Stimulated activated CD8-positive, alpha-beta memory T cell treated with anti-CD3 and anti-CD28 coated beads, Interleukin-12 subunit alpha, Interleukin-12 subunit beta, amount 100 ng/mL, for 1 hour (primary cell): ENCODE results near the gene PMPCA.

Experiments used
- DNase-seq: peaks from one replicate; pipeline ENCODE4 v3.0.0-alpha.2; 2020; ENCODE audit warnings: low read depth

The PMPCA gene

DNA sequence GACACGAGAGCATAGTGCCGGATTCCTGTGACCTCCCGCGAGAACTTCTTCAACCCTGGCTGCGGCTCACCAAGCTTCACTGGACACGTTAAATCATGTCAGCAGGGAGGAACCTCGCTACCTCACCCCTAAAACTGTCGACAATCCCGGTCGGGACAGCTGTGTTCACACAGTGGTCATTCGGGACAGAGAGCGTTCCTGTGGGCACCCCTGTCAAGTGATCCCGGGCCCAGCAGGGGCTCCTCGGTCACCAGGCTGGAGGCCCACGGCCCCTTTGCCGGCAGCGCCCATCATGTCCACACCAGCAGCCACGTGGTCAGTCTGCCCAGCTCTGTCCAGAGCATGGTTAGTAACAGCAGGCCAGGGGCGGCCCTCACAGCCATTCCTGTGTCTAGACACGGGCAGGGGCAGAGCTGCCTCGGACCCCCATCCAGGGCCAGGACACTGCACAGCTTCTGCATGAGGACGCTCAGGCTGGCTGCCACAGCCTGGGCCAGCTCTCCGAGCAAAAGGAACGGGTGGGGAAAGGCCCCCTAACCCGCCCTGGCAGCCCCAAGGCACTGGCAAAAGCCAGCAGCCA lies 25.7 kb downstream of the PMPCA start:
- no peak for DNase-seq

DNA sequence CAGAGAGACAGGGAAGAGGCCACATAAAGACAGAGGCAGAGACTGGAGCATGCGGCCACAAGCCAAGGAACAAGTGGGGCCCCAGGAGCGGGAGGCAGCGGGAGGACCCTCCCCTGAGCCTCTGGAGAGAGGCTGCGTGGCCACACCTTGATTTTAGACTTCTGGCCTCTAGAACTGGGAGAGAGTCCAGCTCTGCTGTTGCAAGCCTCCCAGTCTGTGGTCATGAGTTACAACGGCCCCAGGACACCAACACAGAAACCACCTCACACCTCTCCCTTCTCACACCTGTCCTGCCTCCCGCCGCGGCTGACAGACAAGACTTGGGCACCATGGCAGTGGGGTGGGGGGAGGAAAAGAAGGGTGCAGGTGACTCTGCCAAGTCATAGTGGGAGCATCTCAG lies 27.0 kb downstream of the PMPCA start:
- DNase-seq = no peak

DNA sequence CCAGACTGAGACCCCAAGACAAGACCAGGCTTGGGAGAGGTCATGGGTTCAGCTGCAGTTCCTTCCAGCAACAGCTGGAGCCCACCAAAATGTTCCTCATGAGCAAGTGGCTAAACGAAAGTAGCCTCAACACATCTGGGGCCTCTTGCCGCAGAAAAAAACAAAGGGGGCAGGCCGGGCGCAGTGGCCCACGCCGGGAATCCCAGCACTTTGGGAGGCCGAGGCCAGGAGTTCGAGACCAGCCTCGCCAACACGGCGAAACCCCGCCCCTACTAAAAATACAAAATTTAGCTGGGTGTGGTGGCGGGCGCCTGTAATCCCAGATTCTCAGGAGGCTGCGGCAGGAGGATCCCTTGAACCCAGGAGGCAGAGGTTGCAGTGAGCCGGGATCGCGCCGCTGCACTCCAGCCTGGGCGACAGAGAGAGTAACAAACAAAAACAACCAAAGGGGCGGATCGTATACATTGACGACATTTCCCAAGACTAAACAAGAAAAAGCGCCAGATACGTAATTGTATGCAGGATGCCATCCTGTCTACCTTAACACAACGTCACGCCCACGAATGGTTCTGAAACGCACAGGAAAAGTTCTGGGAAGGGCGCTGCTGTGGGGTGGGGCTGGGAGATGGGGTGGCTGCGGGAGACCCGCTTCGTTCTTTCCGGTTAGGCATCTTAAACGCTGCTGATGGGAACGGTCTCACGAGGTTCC lies 27.5 kb downstream of the PMPCA start:
- no peak for DNase-seq

DNA sequence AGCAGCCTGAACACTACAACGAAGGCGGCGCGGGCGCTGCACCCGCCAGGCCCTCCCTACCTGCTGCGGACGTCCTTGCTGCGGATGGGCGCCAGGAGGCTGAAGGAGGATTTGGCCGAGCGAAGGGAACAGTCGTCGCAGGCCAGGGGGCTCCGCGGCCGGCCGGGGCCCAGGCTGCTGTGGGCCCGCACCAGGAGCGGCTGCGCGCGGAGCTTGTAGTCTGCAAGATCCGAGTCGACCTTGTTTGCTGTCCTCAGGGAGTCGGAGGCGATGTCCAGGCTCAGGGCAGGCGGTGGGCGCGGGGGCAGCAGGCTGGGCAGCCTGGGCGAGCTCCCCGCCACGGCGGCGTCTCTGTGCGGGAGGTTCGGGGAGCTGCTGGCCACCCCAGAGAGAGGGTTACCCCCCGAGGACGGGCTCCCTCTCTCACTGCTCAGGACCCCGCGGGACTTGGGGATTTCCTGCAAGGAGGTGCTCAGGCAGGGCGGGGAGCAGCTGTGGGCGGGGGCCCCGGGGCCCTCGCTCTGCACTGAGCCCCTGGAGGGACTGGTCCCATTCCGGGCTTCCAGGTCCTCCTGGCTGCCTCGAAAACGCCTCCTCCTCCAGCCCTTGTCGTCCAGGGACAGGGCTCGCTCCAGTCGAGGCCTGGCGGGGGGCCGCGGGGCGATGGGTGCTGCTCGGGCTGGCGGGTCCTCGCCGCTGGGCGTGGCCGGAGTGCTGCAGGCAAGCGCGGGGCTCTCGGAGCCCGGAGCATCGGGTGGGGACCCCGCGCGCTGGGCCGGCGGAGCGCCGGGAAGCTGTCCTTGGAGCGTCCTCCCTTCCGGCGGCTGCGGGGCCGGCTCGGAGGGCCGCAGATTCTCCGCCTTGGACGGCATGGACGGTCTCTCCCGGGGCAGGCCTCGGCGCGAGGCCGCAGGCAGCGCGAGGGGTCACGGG lies 28.4 kb downstream of the PMPCA start:
- DNase-seq = peak; percentile 28

DNA sequence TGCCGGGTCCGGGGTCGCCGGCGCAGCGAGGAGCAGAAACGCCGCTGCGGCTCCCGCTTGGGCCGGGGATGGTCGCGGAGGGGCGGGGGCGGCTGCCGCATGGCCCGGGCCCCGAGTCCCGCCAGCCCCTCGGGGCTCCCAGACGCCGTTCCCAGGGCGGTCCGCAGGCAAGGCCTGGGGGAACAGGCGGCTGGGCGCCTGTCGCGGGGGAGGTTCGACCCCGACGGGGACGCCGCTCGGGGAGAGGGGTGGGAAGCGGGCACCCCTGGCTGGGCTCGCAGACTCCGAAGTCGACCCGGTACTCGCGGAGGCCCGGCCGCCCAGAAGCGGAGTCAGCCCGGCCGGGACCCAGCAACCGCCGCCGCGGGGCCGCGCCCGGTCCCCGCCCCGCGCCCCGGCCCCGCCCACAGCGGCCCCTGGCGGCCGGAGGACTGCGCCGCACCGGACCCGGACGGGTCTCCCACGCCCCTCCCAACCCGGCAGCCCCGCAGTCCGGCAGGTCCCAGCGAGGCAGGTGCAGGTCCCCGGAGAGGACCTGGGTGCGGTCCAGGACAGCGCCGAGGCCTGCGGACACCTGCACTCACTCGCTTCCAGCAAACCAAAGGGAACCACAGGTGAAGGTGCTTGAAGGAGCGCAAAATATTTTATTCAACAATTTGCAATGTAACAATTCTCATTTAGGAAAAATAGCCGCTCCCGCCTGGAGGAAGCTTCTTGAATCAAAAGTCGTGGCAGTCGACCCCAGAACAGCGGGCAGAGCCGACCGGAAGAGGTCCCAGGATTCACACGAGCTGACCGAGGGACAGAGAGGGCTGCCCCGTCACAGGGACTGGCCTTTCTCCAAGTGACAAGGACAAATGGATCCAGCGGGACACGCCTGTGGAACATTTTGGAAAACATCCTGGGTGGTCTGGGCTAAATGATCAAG lies 29.3 kb downstream of the PMPCA start, which contains the start of gene INPP5E:
Gene INPP5E, minus strand, starts transcription at position 365 of the 928 bp plus-strand sequence. CDS start 426 bp downstream, outside the sequence.
- peak; percentile 68 for DNase-seq

DNA sequence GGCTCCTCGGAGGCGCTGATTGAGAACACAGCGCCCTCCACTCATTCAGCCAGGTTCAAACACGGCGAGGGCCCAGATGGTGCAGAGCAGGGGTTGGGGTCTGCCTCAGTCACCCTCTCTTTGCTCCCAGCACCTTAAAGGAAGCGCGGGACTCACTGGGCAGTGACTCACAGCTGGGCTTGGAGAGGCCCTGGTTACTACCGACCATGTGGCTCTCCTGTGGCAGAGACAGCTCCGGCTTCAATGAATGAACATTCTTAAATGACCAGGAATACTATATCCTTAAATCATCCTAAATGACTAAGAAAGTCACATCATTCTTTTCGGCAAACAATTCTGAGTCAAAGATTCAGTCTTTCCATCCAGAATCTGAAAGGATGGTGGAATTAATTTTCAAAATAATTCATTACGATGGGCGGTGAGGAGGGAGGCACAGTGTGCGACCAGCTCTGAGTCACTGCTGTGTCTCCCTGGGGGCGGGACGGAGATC lies 30.8 kb downstream of the PMPCA start:
- DNase-seq = no peak

DNA sequence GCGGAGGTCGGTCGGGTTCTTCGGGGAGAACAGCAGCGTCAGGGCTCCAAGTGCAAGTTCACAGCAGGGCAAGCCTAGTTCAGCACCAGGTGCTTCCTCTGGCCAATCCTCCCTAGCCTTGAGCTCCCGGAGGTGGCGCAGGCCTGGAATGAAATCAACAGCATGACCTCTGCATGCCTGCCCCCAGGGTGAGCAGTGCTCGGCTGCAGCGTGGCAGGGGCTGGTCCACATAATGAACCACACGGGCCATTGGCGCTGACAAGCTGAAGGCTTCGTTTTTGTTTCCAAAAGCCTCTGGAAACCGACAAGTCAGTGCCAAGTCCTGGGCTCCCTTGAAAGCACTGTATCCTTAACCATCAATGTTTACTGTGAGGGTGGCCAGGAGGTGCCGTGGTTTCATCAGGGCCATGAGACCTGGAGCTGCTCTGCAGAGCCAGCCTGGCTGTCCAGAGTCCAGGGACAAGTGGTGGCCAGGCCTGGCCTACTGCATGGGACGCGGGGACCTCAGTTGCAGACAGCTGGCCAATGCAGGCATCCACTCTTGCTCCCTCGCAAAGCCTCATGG lies 31.3 kb downstream of the PMPCA start:
- DNase-seq = no peak

DNA sequence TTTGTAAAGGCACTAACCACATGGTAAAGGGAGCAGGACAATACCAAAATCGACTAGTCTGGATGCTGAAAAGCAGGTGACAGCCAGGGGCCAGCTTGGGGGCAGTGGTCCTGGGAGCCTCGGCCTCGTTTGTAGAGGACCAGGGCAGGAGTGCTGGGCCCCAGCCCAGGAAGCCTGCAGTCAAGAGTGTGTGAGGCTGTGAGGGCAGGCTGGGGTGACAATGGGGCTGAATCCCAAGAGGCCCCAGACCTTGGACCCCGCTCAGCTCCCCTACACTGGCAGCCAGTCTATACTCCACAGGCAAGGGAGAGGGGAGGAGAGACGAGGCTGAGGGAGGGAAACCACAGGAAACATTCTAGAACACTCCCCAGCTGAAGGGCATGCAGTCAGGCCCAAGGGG lies 31.8 kb downstream of the PMPCA start:
- DNase-seq = no peak

DNA sequence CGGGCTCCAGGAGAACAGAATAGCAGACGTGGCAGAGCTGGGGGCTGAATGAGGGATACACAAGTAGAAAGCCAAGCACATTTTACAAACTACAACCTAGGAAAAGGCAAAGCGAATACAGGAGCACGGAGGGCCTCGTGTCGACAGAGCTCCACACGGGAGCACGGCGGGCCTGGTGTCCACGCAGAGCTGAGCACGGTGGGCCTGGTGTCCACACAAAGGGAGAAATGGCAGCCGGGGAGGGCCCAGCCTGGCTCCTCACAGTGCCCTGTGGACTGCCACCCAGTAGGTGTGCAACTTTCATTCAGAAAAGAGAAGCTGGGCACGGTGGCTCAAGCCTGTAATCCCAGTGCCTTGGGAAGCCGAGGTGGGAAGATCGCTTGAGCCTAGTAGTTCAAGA lies 32.6 kb downstream of the PMPCA start:
- DNase-seq = no peak

DNA sequence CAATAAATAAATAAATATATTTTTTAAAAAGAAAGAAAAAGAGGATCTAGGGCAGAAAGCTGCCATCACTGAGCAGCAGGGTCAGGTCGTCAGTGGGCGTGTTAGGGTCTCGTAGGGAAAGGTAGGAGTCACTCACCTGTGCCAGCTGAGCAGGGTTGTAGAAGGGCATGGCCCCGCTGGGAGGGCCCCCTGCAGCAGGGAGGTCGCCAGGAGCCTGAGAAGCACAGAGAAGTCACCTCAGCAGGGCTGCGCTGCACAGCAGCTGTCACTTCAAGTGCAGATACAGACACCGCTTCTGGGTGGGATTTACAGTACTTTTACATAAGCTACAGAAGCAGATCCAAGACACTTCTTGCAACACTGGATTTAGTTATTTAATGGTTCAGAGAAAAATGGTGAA lies 33.2 kb downstream of the PMPCA start:
- no peak for DNase-seq

DNA sequence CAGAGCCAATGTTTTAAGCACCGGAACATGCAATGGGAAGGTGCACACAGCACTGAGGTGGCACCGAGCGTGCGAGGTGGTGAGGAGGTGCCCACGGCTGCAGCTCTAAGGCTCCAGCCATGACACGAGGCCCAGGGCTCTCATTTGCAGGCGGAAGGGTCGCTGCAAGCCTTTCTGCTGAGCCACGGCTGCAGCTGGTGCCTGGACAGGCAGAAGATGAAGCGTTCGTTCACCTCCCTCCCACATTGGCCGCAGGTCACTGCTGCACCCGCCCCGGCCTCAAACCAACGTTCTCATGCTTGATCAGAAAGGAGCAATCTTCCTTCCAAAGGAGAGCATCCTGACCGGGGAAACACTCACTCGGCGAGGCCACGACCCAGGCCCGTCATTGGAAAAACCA lies 33.6 kb downstream of the PMPCA start:
- no peak for DNase-seq

DNA sequence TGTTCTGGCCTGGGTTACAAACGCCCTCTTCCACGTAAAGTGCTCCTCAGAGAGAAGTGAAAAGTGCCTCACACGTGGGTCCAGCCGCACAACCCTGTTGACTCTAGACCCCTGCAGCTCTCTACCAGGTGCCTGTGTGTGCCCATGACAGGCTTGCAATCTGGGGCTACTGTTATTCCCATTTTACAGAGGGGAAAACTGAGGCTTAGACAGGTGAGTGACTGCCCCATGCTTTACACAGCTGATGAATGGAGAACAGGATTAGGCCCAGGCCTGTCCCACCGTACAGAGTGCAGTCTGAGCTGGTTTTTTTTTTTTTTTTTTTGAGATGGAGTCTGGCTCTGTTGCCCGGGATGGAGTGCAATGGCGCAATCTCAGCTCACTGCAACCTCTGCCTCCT lies 35.3 kb downstream of the PMPCA start:
- no peak for DNase-seq

DNA sequence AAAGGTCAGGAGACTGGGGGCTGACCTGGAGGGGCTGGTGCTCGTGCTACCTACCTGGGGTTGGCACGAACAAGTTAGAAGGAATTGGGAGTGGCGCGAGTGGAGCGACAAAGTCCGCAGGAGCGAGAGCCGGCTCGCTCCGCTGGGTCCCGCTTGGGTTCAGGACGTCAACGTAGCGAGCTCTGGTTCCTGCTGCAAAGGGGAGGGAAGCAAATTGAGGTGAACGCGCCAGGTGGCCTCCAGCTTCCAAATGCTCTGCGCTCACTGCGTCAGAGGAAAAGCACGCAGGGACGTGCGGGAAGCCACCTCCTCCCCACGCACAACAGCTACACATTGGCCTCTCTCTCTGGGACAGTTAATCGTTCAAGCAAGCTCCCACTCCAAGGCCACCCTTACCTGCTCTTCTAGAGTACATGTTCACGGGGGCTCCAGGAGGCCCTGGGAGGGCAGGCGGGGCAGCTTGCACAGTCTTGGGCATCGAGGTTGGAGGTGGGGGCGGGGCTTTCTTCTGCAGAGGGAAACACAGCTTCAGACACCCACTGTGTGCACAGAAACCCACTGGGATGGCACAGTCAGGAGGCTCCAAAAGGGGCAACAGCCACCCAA lies 36.8 kb downstream of the PMPCA start:
- DNase-seq = no peak

DNA sequence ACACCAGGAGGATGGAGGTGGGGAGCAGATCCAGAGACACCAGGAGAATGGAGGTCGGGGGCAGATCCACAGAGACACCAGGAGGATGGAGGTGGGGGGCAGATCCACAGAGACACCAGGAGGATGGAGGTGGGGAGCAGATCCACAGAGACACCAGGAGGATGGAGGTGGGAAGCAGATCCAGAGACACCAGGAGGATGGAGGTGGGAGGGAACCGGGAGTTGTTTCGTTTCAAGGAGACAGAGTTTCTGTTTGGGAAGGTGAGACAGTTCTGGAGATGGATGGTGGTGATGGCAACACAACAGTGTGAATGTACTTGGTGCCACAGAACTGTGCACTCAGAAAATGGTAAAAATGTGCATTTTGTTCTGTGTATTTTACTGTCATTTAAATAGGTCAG lies 38.2 kb downstream of the PMPCA start:
- DNase-seq = no peak

DNA sequence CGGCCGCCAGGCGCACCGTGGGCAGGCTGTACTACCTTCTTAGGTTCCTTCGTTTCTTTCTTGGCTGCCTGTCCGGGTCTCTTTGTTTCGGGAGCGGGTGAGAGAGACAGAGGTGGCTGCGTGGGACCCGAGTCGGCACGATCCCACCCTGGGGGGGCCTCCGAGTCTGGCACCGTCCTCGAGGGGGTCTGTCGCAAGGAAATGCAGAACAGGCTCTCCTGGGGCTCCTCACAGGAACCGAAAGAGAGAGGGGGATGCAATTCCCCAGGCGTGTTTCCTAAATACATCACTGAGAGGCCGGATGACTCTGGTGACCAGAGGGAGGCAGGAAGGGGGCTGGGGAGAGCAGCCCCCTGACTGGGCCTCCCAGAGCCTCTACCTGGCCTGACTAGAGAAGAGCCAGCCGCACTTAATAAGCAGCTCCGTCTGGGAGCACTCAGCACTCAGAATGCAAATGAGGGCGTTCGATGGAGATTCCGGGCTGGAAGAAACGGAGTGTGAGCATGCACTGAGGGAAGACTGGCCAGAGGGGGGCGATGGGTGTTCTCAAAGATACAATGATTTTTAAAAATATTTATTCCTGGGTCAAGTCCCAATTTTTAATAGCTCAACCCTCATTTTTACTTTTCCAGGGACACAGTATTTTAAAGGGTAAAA lies 40.9 kb downstream of the PMPCA start:
- DNase-seq = no peak

DNA sequence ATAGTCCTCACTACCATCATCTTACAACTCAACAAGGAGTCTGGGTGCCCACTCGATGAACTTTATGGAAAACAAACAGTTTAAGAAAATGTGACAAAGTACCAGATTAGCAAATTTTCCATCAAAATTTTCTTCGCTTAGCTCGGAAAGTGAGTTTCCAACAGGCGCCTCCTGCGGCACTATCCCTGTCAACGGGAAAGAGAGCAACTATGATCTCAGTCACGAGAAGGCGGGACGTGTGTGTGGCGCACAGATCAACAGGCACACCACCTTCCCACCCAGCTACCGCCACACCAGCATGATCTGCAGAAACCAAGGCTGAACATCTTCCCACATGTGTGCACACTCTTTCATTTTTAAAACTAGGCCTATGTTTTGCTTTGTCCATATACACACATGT lies 42.9 kb downstream of the PMPCA start:
- DNase-seq = no peak

DNA sequence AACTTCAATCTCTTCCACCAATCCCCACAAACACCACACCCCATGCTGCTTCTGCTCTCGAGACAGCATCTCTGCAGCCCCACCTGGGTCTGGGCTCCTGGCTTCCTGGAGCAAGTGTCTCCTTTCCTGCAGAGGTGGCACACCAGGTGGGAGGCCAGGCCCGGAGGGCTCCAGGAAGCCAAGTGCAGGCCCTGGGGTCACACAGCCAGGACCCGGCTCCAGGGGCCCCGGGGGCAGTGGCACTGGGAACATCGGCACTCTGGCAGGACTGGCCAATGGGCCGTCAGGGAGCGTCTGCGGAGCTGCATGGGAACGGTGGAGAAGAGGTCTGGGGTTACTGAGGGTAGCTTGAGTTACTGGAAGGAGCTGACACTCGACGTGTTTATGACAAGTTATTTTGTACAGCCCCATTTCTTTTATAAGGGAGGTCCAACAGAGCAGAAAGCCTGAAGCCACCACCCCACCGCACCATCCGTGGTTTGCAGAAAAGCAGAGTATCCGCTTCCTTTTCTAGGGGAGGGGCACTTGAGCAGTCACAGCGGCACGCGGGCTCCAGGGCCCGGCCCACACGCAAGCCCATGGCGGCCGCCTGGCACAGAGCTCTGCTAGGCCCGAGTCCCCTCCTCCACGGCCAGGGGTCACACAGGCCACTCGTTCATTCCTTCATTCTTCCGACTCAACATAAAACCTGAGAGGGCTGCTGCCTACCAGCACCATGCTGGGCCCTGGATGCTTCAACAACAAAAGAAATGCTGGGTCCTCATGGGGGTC lies 43.8 kb downstream of the PMPCA start:
- DNase-seq = no peak

DNA sequence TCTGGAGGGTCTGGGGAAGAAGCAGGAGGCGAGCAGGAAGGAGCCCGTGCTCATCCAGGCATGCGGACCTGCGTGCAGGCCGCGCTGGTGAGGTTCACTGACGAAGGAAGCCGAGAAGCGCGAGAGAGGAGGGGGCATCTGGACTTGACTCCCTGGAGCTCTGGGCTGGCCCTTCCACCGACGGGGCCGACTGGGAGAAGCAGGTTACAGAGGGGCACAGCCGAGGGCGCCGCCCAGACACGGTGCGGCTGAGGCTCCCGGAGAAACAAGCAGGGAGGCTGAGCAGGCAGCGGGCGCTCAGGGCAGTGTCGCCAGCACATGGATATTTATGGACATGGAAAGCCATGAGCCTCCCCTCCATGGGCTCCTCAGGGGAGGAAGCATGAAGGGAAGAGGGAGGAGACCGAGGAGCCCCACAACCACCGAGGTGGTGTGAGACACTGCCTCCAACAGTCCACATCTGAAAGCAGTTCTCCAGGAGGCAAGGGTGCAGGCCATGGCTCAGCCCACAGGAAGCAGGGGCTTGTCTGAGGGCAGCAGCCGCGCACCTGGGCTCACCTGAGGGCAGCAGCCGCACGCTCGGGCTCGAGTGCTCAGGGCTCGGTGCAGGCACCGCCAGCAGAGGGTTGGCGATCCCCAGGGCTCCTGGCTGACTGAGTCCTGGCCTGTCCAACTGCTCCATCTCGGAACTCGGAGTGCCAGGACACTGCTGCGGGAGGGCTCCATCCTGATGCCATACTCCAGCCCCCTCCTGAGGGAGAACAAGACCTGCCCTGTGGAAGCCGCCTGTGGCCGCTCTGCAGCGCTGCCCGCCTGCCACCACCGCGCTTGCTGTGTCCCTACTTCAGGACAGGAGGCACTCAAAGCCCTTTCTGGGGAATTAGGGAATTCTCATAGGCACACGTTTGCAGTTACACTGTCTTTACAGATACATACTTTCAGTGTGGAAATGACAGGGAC lies 44.9 kb downstream of the PMPCA start:
- DNase-seq = no peak
